ENCODE results near the gene CCDC88C. TPM values are rescaled to one million over a fixed set of nuclear protein-coding genes. Genes with fewer than 3 reads are reported as not detected.
A peak's percentile ranks its signal among the peaks of the same experiment; 100 is the strongest.

Gene CCDC88C
- total RNA-seq, 1 donor, result under 0.01 TPM

GRCh38 chr14:91392623-91393303 is 24.9 kb downstream of the CCDC88C start:
- TF ChIP-seq CTCF (IDR thresholded peaks at IDR 0.05; ENCODE audit: insufficient read depth, low read length), result no peak
- H3K4me3 ChIP-seq (ENCODE audit: low read depth, low read length), result no peak overlapping the region
- DNase-seq (ENCODE audit: low read depth), result no peak

- TF ChIP-seq CTCF (IDR thresholded peaks at IDR 0.05; ENCODE audit: insufficient read depth, low read length), result no peak
- H3K4me3 ChIP-seq (ENCODE audit: low read depth, low read length), result no peak overlapping the region
- DNase-seq (ENCODE audit: low read depth), result no peak
These were observed 27.3 kb downstream of the CCDC88C start for GRCh38 chr14:91390165-91390778.

GRCh38 chr14:91389150-91389549 is 28.5 kb downstream of the CCDC88C start:
- no peak for TF ChIP-seq CTCF (IDR thresholded peaks at IDR 0.05; ENCODE audit: insufficient read depth, low read length)
- DNase-seq (ENCODE audit: low read depth), result no peak
- H3K4me3 ChIP-seq (ENCODE audit: low read depth, low read length), result no peak overlapping the region

GRCh38 chr14:91388551-91388975 is 29.1 kb downstream of the CCDC88C start:
- no peak for DNase-seq (ENCODE audit: low read depth)
- no peak for TF ChIP-seq CTCF (IDR thresholded peaks at IDR 0.05; ENCODE audit: insufficient read depth, low read length)
- H3K4me3 ChIP-seq (ENCODE audit: low read depth, low read length), result no peak overlapping the region

GRCh38 chr14:91387951-91388381 is 29.7 kb downstream of the CCDC88C start:
- H3K4me3 ChIP-seq (ENCODE audit: low read depth, low read length), result no peak overlapping the region
- no peak for DNase-seq (ENCODE audit: low read depth)
- TF ChIP-seq CTCF (IDR thresholded peaks at IDR 0.05; ENCODE audit: insufficient read depth, low read length), result no peak

GRCh38 chr14:91387169-91387835 is 30.3 kb downstream of the CCDC88C start:
- no peak for TF ChIP-seq CTCF (IDR thresholded peaks at IDR 0.05; ENCODE audit: insufficient read depth, low read length)
- no peak overlapping the region for H3K4me3 ChIP-seq (ENCODE audit: low read depth, low read length)
- DNase-seq (ENCODE audit: low read depth), result peak; percentile 49

Data from fibroblast of the aortic adventitia (primary cell).